ENCODE measurements around the gene RFC4. TPM values are rescaled to one million over a fixed set of nuclear protein-coding genes. Genes with fewer than 3 reads are reported as not detected.

The RFC4 gene
- total RNA-seq, 1 experiment from 2014 or later, result 65.4 TPM

DNA sequence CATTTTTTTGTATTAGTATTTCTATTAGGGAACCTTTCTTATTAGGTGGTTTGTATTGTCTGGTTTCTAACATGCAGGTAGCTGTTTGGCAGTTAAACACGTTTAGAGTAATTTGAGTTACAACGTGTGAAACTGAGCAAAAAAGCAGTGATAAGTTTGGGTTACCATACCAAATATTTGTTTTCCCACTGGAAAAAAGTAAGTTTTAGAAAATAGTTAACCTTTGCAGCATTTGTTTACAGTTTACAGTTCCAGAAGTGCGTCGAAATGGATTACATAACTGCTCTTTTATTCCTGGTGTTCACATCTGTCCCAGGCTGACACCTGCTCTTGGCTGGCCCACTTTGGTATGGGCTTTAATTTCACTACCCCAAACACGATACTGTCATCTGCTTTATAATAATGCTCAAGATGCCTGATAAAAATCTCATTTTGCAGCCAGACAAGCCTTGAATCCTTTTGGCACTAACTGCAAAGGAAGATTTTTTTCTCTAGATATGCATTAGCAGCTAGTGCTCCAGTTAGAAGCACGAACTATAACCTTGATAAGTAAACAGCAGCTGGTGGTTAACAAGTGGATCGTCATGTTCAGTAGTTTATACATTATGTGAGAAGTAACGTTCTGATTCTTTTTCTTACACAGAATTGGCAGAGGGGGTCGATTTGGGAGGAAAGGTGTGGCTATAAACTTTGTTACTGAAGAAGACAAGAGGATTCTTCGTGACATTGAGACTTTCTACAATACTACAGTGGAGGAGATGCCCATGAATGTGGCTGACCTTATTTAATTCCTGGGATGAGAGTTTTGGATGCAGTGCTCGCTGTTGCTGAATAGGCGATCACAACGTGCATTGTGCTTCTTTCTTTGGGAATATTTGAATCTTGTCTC, 17.6 kb downstream of the RFC4 start:
- no peak for DNase-seq (ENCODE audit: extremely low read depth, low read depth)

DNA sequence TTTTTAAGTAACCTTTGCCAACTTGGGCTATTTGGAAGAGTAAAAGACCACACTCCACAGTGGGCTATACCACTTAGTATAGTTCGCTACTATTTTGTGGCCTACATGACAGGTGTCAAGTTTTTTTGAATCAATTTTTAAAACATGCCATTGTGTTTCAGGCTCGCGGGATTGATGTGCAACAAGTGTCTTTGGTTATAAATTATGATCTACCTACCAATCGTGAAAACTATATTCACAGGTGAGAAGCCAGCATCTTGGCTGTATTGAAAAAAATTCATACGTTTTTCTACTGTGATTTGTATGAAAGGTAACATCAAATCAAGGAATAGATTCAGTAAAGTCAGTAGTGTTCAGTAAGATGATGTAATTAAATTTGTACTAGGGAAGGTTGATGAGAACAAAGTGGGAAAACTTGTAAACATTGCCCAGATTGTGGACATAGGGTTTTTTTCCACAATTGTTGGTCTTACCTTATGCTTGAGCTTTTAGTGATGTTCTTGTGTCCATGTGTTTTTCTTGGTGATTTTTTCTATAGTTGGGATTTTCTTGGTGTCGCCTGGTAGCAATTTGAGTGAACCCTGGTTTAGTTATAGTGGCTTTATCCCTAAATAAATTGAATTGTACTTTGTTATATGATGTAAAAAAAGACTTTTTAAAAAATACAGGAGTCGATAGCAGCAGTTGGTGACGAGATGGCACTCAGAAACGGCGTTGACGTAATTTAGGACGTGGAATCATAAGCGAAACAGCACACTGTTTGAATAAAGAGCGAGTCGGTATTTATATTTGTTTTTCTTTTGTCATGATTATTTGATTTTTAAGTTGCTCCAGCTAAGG, 18.4 kb downstream of the RFC4 start:
- no peak for DNase-seq (ENCODE audit: extremely low read depth, low read depth)

DNA sequence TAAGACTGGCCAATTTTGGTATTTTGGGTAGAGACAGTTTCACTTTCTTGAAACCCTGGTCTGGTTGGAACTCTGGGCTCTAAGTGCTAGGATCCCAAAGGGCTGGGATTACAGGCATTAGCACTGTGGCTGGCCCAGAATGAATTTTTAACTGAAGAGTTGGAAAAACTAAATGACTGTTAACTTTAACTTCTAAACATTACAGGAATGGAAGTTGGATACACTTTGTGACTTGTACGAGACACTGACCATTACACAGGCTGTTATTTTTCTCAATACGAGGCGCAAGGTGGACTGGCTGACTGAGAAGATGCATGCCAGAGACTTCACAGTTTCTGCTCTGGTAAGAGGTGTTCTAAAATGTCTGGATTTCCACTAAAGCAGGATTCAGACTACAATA, 19.4 kb downstream of the RFC4 start:
- DNase-seq (ENCODE audit: extremely low read depth, low read depth), result no peak

DNA sequence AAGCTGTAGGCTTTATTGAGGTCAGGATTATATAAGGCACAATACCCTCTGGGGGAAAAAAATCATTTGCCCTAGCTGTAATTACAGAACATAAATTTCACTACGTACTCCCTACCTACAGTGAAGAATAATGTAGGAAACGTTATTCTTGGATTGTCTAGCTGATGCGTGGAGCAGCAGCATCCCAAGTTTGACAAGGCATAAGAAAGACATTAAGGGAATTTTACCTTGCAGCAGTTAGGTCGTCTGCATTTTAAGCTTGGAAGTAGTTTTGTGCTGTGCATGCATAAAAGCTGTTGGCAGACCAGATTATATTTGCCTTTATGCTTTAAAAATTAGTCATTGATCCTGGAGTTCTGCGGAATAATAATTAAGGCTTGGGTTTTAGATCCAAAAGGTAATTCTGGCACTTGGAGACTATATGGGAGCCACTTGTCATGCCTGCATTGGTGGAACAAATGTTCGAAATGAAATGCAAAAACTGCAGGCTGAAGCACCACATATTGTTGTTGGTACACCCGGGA, 20.7 kb downstream of the RFC4 start:
- no peak for DNase-seq (ENCODE audit: extremely low read depth, low read depth)

DNA sequence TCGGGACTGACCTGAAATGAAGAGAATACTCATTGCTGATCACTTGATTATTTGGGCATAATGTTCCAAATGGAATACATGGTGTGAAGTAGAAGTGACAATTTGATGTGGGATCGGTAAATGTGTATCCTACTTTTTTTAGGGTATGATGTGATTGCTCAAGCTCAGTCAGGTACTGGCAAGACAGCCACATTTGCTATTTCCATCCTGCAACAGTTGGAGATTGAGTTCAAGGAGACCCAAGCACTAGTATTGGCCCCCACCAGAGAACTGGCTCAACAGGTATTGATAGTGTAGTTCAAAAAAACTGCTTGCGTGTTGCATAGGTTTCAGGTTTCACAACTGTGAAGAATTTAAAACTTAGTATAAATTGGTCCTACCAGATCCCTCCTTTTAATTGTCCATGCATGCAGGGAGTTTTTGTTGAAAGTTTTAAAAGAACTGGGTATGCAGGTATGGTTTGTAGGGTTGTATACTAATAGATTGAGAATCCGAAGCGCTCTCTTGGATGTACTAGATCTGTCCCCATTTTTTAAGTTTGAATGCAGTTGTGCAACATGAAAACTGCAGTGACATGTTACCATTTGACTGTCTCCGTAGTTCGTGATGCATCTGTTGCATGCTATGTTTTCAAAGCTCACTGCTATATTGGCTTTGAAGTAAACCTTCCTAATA, 21.3 kb downstream of the RFC4 start:
- DNase-seq (ENCODE audit: extremely low read depth, low read depth), result no peak

DNA sequence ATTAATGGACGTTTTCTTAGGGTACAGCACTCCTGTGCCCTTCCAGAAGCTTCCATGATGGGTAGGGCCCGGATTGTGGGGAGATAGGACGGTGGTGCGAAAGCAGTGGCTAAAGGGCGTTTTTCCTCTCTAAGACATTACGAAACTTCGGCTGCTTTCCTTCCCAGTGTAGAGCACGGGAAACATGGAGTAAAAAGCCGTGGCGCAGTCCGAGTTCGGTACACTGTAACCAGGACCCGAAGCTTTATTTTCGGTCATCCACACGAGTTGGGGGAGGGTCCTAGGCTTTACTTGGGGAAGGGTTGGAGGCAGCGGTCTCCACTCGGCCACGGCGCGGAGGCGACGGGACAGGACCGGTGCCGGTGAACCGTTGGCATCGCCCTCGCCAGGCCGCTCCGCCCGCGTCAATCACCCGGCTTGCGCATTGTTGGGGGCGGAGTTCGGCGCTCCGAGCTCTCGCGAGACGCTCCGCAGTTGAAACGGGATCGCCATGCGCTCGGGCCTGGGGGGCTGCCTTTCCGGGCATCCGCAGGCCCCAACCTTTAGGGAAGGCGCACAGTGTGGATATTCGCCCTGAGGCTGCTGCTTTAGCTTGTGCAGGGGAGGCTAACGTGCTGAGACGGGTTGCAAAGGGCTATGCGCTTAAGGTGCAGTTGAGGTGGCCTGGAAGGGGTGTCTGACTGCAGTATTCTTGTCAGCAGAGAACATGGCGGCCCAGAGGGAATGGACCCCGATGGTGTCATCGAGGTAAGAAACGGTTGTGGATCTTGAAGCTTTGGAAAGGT, 22.4 kb downstream of the RFC4 start:
- DNase-seq (ENCODE audit: extremely low read depth, low read depth), result peak; percentile 63

DNA sequence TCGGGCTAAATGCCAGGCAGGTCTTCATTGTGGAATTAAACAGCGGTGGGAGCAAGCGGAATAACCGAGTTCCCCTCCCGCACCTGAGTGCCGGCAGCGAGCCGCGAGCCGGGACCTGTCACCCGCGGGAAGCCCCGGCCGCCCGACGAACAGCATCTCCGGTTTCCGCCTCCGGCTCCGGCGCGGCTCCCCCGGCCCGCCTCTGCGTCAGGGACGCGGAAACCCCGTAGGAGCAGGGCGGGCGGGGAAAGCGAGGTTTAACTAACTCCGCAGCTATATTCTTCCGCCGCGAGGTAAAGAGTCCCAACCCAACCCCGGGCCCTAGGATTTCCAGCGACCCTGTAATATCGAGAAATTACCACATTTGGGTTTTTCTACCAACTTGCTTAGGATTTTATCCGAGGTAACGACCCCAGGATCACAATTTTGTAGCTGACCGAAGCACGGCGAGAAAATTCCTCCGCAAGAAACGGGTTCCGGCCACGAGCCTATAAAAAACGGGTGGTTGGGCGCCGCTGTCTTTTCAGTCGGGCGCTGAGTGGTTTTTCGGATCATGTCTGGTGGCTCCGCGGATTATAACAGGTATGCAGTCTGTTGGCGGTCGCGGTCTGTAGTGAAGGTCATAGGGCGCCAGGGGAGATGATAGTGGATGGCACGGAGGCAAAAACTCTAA, 23.1 kb downstream of the RFC4 start, which contains the start of gene EIF4A2:
Gene EIF4A2, plus strand, starts transcription at position 520 of the 673 bp plus-strand sequence. Its CDS starts 34 bp downstream, at position 554.
- DNase-seq (ENCODE audit: extremely low read depth, low read depth), result peak; percentile 78

DNA sequence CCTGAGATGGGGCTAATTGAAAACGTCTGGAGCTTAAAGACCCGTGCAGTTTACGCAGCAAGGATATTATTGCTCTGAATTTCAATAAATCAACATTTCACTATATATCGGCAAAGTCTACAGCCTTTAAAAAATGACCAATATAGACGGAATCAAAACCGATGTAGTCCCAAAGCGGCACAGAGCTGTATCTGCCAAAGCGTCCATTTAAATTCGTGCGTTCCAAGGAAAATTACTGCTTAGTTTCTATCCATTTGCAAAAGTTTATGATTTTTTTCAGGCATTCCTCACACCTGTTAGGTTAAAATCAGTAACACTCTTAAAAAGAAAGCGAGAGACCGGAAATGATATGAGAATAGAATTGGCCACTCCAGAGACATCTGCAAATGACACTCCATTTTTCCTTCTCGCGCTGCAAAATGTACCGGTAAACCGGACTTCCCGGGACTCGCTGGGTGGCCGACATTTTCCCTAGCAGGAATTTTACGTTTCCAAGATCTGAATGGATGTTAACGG, 23.7 kb downstream of the RFC4 start:
- DNase-seq (ENCODE audit: extremely low read depth, low read depth), result no peak

DNA sequence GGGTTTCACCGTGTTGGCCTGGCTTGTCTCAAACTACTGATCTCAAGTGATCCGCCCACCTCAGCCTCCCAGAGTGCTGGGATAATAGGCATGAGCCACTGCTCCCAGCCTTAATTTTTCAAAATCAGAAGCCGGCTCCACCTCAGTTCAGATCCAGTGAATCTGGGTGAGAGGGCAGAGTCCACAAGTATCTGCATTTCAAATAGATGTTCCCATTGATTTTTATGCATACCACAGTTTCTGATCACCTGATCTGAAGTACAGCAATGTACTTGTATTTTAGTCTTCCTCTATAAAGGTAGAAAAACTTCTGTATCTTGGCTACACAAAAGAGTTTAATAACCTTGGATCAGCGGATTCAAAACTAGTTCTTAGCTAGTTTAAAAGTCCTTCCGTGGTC, 27.1 kb downstream of the RFC4 start:
- no peak for DNase-seq (ENCODE audit: extremely low read depth, low read depth)

DNA sequence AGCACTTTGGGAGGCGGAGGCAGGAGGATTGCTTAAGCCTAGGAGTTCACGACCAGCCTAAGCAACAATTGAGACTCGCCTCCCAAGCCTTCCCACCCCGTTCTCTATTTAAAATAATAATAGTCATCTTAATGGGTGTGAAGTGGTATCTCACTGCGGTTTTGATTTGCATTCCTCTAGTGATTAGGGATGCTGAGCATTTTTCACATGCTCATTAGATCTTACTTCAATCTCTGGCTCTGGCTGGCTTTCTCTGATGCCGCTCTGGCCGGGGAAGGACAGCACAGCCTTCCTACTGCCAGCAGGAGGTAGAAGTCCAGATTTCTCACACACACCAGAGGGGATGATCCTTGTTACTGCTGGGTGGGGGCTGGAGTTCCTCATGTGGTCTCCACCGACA, 30.3 kb downstream of the RFC4 start:
- DNase-seq (ENCODE audit: extremely low read depth, low read depth), result no peak

DNA sequence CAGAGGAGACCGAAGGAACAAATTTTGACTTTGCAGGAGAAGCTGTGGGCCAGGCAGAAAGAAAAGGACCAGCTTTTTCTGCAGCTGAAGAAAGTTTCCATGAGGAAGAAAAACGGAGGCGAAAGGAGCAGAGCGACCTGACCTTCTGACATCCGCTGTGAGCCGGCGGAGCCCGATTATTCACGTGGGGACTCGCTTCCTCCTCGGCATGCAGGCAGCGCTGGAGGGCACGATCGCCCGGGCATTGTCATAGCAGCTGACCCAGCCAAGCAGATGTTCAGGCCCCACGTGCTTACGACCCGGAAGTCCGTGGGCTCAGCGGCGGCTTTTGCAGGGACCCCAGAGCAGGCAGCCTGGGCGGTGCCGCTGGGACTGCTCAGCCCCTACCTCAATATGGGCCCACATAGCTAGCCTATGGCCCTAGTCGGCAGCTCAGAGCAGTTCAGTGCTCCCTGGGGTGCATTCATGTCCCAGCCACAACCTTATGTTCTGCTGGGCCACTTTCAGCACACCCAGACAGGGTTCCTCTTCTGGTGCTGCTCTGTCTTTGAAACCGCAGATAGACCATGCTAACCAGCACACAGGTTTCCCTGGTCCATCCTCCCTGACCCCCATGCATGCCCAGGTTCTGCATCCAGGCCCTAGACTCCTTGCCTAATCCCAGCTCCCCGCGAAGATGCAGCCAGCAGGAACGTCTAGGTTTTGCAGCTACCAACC, 33.4 kb downstream of the RFC4 start:
- no peak for DNase-seq (ENCODE audit: extremely low read depth, low read depth)

DNA sequence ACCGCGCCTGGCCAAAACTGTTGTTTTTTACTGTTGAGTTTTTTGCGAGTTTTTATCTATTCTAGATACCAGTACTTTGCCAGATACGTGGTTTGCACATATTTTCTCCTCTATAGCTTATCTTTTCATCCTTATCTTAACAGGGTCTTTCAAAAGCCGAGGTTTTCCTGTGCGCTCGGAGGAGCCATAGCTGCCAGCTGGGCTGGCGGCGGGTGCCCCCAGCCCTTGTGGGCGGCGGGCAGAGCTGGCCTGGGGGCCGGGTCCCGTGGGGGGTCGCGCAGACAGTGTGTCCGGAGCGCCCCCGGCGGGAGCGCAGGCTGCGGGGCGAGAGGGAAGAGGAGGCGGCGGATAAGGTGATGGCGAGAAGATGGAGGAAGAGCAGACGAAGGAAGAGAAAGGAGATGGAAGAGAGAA, 34.0 kb downstream of the RFC4 start:
- DNase-seq (ENCODE audit: extremely low read depth, low read depth), result no peak

DNA sequence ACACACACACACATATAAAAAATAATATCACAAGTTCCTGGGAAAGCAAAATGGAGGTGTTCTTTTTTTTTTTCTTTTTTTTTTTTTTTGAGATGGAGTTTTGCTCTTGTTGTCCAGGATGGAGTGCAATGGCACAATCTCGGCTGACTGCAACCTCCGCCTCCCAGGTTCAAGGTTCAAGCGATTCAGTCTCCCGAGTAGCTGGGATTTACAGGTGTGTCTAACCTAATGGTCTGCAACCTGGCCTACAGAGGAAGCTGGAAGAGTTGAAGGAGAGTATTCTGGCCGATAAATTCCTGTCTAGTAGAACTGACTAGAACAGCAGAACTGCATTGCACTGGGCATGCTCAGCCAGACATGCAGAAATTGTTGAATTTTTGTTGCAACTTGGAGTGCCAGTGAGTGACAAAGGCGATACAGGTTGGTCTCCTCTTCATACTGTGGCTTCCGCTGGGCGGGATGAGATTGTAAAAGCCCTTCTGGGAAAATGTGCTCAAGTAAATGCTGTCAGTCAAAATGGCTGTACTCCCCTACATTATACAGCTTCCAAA, 45.3 kb downstream of the RFC4 start:
- DNase-seq (ENCODE audit: extremely low read depth, low read depth), result no peak

DNA sequence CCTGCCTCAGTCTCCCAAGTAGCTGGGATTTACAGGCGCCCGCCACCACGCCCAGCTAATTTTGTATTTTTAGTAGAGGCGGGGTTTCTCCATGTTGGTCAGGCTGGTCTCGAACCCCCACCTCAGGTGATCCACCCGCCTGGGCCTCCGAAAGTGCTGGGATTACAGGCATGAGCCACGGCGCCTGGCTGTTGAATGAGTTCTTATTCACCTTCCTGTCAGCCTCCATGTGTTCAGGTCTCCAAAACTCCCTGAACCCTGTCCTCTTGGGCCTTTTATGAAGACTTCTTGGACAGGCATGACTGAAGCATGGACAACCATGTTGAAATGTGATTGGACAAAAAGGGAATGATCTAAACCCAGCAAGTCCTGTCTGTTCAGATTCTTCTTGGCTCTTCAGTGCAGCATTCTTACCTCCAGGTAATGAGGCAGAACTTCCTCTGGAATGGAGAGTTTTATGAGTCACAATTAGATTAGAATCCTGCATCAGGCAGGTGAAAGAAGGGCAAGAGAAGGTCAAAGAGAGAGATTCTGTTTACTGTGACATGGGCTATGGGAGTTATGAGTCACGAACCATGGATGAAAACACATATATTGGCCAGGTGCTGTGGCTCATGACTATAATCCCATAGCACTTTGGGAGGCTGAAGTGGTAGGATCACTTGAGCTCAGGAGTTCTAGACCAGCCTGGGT, 46.0 kb downstream of the RFC4 start:
- DNase-seq (ENCODE audit: extremely low read depth, low read depth), result no peak

DNA sequence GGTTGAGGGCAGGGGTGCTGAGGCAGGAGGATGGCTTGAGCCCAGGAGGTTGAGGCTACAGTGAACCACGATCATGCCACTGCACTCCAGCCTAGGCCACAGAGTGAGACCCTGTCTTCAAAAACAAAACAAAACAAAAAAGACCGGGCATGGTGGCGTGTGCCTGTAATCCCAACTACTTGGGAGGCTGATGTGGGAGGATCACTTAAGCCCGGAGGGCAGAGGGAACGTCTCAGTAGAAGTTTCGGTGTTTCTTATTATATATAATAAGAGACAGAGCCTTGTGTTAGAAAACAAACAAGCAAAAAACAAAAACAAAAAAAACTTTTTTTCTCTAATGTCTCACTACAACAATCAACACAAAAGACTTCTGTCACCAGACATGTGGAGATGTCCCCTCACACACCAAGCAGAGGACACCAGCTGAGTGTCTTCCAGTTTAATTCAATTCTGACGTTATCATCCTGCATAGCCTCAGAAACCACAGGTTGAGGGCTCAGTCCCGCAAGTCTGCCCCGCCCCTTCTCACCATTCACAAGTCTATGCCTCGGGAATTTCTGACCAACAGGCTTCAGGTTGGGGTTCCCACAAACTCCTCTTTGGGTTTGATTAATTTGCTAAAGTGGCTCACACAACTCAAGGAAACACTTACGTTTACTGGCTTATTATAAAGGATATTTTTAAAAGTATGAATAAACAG, 46.9 kb downstream of the RFC4 start:
- DNase-seq (ENCODE audit: extremely low read depth, low read depth), result no peak

DNA sequence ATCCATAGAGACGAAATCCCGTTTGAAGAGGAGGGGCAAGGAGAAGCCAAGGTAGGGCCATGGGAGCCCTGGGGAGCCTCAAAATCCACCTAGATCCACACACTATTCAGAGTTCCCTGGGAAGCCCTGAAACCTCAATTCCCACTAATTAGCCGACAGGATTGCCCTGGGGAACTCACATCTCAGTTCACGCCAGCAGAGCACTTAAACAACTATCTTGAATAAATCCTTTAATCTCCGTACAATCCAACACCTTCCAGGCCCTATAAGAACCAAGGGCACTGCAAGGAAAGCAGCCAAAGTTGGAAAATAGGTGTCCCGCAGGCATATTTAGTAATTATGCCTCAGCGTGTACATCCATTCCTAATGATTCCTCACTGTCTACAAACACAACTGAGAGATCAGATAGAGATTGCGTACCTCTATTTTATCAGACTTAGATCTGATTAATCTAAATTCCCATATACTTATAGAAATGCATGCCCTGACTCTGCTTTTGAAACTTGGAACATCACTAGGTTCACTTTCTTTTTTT, 48.5 kb downstream of the RFC4 start:
- DNase-seq (ENCODE audit: extremely low read depth, low read depth), result no peak

DNA sequence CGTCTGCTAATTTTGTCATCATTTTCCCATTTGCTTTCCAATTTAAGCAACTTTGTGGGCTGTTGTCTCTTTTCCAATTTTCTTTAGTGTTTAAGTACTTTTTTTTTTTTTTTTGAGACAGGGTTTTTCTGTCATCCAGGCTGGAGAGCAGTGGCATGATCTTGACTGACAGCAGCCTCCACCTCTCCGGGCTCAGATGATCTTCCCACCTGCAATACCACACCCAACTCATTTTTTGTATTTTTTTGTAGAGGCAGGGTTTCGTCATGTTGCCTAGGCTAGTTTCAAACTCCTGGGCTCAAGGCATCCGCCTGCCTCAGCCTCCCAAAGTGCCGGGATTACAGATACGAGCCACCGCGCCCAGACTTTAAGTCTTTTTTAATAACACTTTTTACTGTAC, 49.1 kb downstream of the RFC4 start:
- DNase-seq (ENCODE audit: extremely low read depth, low read depth), result no peak

Data from NCI-H460 (cell line).